NCI-H2196 (cell line): Measurements from ENCODE around the gene RASL10B.

Experiments used
- DNase-seq: peaks from one replicate; lab custom pipeline; 2025; ENCODE audit not compliant: unreplicated experiment; lab: John Stamatoyannopoulos, UW

Gene RASL10B

GRCh38 chr17:35763767-35764122 lies 32.3 kb downstream of the RASL10B start:
- no peak for DNase-seq

GRCh38 chr17:35764123-35764991 lies 32.9 kb downstream of the RASL10B start:
- DNase-seq, result peak; percentile 86

- no peak for DNase-seq
Observed at GRCh38 chr17:35765086-35765710, 33.8 kb downstream of the RASL10B start.

- no peak for DNase-seq
Observed at GRCh38 chr17:35765756-35766488, 34.5 kb downstream of the RASL10B start.

- no peak for DNase-seq
Observed at GRCh38 chr17:35766489-35766877, 35.0 kb downstream of the RASL10B start.

- peak; percentile 15 for DNase-seq
Observed at GRCh38 chr17:35766903-35767510, 35.6 kb downstream of the RASL10B start.

- no peak for DNase-seq
Observed at GRCh38 chr17:35768797-35769196, 37.4 kb downstream of the RASL10B start.

GRCh38 chr17:35769895-35770486 lies 38.6 kb downstream of the RASL10B start:
- no peak for DNase-seq

GRCh38 chr17:35773129-35773528 lies 41.7 kb downstream of the RASL10B start:
- no peak for DNase-seq

- no peak for DNase-seq
Observed at GRCh38 chr17:35773679-35774425, 42.4 kb downstream of the RASL10B start.

- DNase-seq, result peak; percentile 5
Observed at GRCh38 chr17:35774499-35774898, 43.1 kb downstream of the RASL10B start.

- no peak for DNase-seq
Observed at GRCh38 chr17:35775039-35775438, 43.6 kb downstream of the RASL10B start.

- DNase-seq, result no peak
Observed at GRCh38 chr17:35775583-35775982, 44.1 kb downstream of the RASL10B start.

- no peak for DNase-seq
Observed at GRCh38 chr17:35778641-35779196, 47.3 kb downstream of the RASL10B start.

- DNase-seq, result no peak
Observed at GRCh38 chr17:35780950-35781349, 49.5 kb downstream of the RASL10B start.

GRCh38 chr17:35784895-35785294 lies 53.5 kb downstream of the RASL10B start:
- no peak for DNase-seq

- no peak for DNase-seq
Observed at GRCh38 chr17:35786941-35787432, 55.5 kb downstream of the RASL10B start.

GRCh38 chr17:35788477-35789368 lies 57.3 kb downstream of the RASL10B start:
- DNase-seq, result no peak

GRCh38 chr17:35790841-35791240 lies 59.4 kb downstream of the RASL10B start:
- DNase-seq, result no peak
